Pons (tissue), 1 donor: ENCODE results near the gene HSD17B2.
A peak's percentile ranks its signal among the peaks of the same experiment; 100 is the strongest.

Experiments
- DNase-seq: peaks from one replicate; pipeline ENCODE4 v3.0.0-alpha.2; 2016; ENCODE audit warnings: low spot score

HSD17B2 gene

GRCh38 chr16:82050506-82050905 is 15.5 kb downstream of the HSD17B2 start:
- DNase-seq, result no peak

DNA sequence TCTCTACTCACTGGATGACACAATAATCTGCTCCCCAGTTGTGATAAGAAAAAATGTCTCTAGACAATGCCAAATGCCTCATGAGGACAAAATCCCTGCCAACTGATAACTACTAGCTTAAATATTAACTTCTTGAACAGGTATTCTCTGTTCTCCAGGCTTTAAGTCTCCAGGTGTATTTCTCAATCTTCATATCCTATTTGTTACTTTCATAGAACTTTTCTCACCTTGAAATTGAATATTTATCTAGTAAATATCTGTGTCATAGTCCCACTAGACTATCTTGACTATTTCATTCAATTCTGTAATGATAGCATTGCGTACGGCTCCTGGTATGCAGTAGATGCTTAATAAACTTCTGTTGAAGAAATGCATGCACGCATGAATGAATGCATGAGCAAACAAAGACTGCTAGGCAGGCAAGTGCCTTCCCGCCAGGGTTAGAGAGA is 15.9 kb downstream of the HSD17B2 start:
- no peak for DNase-seq

GRCh38 chr16:82051656-82052055 is 16.6 kb downstream of the HSD17B2 start:
- no peak for DNase-seq

DNA sequence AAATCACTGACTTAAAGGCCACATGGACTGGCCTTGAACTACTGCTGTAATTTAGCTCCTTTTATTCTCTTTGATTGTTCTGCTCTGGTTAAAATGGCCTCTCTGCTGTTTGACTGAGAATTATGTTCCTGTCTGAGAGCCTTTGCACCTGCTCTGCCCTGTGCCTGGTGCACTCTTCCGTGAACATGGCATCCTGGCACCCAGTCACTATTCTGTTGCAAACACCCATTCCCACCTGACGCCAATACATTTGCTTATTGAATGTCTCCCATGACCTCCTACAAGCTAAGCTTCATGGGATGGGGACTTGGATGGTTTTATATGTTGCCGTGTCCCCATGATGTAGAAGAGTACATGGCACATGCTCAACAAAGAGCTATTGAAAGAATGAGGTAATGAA is 20.1 kb downstream of the HSD17B2 start:
- DNase-seq, result no peak

- no peak for DNase-seq
These were observed 20.9 kb downstream of the HSD17B2 start for GRCh38 chr16:82055728-82056549.

DNA sequence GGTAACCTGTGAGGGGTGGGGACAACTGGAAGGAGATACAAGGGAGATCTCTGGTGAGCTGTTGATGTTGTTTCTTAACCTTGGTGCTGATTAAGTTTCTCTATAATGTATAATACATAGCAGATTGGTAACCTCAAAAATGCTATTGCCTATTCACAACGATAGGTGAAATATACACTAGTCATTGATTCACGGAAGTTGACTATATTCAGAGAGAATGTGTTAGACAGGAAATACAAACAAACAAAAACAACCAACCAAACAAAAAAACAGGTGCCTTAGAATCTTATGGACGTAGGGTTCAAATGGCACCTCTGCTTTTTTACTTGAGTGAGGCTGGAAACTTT is 21.5 kb downstream of the HSD17B2 start:
- no peak for DNase-seq

DNA sequence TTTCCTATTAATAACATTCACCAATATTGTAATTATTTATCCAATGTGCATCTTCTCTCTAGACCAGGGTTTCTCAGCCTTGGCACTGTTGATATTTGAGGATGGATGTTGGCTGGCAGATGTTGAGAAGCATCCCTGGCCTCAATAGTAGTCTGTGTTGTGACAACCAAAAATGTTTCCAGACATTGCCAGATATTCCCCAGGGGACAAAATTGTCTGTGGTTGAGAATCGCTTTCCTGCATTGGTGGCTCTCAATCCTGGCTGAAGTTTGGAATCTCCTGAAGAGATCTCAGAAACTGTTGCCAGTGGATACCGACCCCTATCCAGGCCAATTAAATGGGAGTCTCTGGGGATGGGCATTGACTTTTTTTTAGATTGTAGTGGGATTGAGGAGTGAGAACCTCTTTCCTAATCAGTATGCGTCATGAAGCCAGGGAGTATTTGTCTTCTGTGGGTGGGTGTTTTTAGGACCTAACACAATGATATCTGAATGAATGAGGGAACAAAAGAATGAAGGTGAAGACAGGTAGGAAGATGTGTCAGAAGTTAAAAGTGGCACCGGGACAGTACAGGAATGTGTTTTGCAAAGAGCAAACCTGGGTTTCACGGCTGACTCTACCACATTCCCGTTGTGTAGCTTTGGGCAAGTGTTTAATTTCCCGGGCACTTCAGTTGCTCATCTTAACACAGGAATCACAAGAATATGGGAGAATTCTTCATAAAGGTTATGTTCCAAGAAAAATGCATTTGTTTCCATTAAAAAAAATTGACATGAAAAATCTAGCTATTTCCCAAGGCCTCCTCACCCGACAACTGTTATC is 24.3 kb downstream of the HSD17B2 start:
- no peak for DNase-seq

- DNase-seq, result no peak
These were observed 24.9 kb downstream of the HSD17B2 start for GRCh38 chr16:82059983-82060421.

- peak; percentile 3 for DNase-seq
These were observed 26.9 kb downstream of the HSD17B2 start for GRCh38 chr16:82061861-82062525.

- no peak for DNase-seq
These were observed 27.6 kb downstream of the HSD17B2 start for GRCh38 chr16:82062645-82063058.

DNA sequence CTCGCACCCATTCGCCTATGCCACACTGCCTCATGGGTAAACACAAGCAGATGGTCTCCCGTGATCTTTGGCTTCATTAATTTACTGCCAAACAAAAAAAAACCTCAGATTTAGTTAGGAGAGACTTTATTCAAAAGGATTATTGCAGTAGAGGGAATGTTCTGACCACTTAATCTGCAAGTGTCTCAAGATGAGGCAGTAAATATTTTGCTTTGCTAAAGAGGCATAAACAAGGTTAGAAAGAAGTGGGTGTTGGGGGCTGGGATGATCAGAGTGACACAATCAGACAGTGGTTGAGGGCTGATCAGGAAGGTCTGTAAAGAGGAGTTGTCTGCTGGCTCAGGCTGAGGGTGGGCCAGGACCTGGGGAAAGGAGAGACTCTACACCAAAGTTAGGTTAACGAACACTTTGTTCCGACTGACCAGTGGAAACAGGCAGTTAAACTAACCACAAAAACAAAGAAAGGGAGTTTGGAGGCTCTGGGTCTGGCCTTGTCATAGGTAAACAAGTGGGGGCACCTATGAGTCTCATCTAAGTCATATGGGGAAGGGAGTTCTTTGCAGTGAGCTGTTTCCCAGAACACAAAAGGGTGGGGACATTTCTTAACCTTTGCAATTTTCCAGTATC is 28.5 kb downstream of the HSD17B2 start:
- no peak for DNase-seq

DNA sequence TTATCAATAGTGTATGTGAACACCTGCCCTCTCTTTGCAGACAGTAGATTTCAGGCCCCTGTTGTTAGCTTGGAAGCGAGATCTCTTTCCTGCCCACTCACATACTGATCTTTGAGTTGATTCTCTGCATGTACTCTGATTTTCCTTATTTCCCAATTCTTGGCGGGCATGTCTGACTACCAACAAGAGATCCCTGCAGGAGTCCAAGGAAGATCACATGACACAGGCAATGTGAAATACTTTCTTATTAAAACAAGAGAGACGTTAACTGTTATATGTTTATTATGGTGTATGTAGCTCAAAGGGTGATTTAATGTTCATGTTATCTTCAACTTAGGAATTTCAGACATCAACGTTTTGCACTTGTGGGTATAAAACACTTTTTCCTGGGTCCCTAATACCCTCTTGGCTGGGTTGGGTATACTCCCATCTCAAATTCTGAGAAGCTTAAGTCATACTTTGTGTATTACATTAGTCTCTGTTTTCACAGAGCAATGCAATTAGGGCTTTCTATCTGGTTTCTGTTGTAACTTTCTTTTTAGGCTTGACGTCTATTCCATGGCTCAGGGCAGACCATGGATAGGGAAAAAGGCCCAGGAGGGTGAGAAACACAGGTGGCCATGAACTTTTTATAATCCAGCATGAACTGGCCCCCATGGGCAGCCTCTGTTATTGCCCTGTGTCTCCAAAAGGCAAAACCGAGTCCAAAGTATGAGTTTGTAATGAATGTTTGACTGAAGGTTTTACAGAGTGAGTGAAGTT is 32.2 kb downstream of the HSD17B2 start:
- DNase-seq, result no peak

GRCh38 chr16:82067804-82068325 is 32.8 kb downstream of the HSD17B2 start:
- no peak for DNase-seq

DNA sequence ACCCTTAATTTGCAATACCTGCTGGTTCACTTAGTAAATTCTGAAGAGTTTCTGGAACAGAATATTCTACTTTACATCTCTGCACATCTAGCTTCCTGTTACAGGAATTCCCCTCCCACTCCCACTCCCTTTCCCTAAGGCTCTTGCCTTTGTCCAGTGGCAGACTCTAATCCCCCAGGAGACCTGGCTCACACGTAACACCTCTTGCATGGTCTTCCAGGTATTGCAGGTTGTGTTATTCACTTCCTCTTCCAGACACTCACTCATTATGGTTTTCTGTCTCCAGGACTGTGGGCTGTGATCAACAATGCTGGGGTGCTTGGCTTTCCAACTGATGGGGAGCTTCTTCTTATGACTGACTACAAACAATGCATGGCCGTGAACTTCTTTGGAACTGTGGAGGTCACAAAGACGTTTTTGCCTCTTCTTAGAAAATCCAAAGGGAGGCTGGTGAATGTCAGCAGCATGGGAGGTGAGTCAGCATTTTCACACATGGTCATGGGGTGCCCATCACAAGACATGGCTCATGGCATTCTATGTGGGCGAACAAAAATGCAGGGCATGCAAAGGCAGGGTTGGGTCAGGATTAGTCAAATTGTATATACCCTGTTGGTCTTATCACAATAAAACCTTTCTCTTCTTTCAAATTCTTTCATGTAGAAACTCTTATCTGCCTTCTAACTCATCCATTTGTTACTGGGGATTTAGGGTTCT is 35.8 kb downstream of the HSD17B2 start:
- DNase-seq, result no peak

- DNase-seq, result no peak
These were observed 36.4 kb downstream of the HSD17B2 start for GRCh38 chr16:82071421-82071820.

DNA sequence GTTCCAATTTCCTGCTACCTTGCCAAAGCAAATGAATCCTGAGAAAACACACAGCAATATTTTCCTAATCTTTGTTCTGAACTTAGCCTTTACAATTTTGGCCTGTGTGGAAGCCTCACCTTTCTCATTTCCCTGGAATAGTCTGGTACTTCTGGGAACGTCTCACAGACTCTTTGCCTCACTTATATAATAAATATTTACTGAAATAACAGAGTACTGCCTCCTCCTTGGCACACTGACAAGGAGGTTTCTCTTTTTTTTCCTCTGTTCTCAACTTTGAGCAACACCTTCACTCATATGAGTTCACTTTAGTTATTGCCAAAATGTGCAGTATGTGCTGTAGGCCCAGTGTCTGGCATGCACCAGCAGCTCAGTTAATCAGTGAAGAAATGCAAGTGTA is 37.3 kb downstream of the HSD17B2 start:
- no peak for DNase-seq

DNA sequence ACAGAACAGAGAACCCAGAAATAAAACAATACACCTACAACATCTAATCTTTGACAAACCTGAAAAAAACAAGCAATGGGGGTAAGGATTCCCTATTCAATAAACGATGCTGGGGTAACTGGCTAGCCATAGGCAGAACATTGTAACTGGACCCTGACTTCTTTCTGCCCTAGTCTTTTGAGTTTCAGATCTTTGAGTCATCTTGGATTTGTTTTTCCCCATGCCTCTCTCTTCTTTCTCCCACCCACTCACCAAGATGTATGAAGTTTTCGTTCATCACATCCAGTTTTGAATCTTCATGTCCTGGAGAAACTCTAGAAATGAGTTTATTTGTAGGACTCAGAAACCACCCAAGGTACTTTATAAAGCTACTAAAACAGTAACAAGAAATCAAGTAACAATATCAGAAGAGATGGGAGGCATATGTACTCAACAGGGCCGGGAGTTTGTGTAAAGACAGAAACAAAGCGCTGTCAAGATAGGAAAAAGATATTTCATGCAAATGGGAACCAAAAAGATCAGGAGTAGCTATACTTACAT is 39.0 kb downstream of the HSD17B2 start:
- no peak for DNase-seq

DNA sequence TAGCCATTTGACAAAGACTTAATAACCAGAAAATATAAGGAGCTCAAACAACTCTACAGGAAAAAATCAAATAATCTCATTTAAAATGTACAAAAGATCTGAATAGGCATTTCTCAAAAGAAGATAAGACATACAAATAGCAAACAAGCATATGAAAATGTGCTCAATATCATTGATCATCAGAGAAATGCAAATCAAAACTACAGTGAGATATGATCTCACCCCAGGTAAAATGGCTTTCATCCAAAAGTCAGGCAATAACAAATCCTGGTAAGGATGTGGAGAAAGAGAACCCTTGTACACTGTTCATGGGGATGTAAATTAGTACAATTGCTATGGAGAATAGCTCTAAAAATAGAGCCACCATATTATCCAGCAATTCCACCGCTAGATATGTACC is 43.1 kb downstream of the HSD17B2 start:
- DNase-seq, result no peak

GRCh38 chr16:82079892-82080291 is 44.8 kb downstream of the HSD17B2 start:
- DNase-seq, result no peak

- DNase-seq, result no peak
These were observed 46.2 kb downstream of the HSD17B2 start for GRCh38 chr16:82081264-82081663.
